Liver (tissue), 9 donors: ENCODE results near the gene OIT3. TPM values are rescaled to one million over a fixed set of nuclear protein-coding genes. Genes with fewer than 3 reads are reported as not detected.

ENCODE experiments used
- DNase-seq: peaks from one replicate; pipeline ENCODE4 v3.0.0-alpha.2; 2017; ENCODE audit warnings: low spot score
- H3K27ac ChIP-seq, 2 donors: one replicate each; pipeline ENCODE4 v1.7.0; 2013; ENCODE audit warnings: inconsistent platforms in 2 of 2, low read length in 2 of 2, control low read depth in 1 of 2, low read depth in 1 of 2, mild to moderate bottlenecking in 1 of 2
- H3K27me3 ChIP-seq, 4 donors: one replicate each; pipeline versions ENCODE4 v1.6.1 to v1.7.0; 2013; ENCODE audit warnings: low read length in 3 of 4, inconsistent platforms in 1 of 4, mild to moderate bottlenecking in 1 of 4, moderate library complexity in 1 of 4; ENCODE audit not compliant: control insufficient read depth in 4 of 4, insufficient read depth in 4 of 4
- H3K36me3 ChIP-seq, 4 donors: one replicate each; pipeline versions ENCODE4 v1.6.1 to v1.7.0; 2013; ENCODE audit warnings: low read length in 3 of 4, mild to moderate bottlenecking in 3 of 4, low read depth in 1 of 4, moderate library complexity in 1 of 4; ENCODE audit not compliant: control insufficient read depth in 4 of 4, insufficient read depth in 3 of 4
- H3K4me1 ChIP-seq, 4 donors: one replicate each; pipeline versions ENCODE4 v1.6.1 to v1.7.0; 2013; ENCODE audit warnings: low read length in 3 of 4, mild to moderate bottlenecking in 3 of 4, moderate library complexity in 1 of 4; ENCODE audit not compliant: control insufficient read depth in 4 of 4, insufficient read depth in 4 of 4
- H3K4me3 ChIP-seq, 3 donors: one replicate each; pipeline versions ENCODE4 v1.6.1 to v1.7.0; 2013; ENCODE audit warnings: low read length in 3 of 3, control low read depth in 1 of 3, low read depth in 1 of 3, mild to moderate bottlenecking in 1 of 3
- H3K9ac ChIP-seq, 2 donors: one replicate each; pipeline ENCODE4 v1.7.0; 2013; ENCODE audit warnings: low read length in 2 of 2, mild to moderate bottlenecking in 2 of 2, moderate library complexity in 2 of 2, control low read depth in 1 of 2, low read depth in 1 of 2
- H3K9me3 ChIP-seq, 4 donors: one replicate each; pipeline versions ENCODE4 v1.6.1 to v1.7.0; 2013; ENCODE audit warnings: low read length in 3 of 4; ENCODE audit not compliant: control insufficient read depth in 4 of 4
- CTCF ChIP-seq: fragments of 150-350 bp; IDR thresholded peaks from 2 replicates; pipeline ENCODE4 v1.5.1; 2017; ENCODE audit warnings: improper control_type of control experiment, low read depth, low read length; ENCODE audit not compliant: missing input control
- EGR1 ChIP-seq, 2 donors: IDR thresholded peaks; 2 replicates each; pipeline ENCODE4 v1.6.1; 2016 to 2018; ENCODE audit warnings: antibody characterized with exemption in 2 of 2, low read depth in 2 of 2
- FOXA1 ChIP-seq: IDR thresholded peaks from 2 replicates; pipeline ENCODE4 v1.6.1; 2016; ENCODE audit warnings: antibody characterized with exemption
- FOXA2 ChIP-seq: IDR thresholded peaks from 2 replicates; pipeline ENCODE4 v1.6.1; 2016; ENCODE audit warnings: antibody characterized with exemption
- GABPA ChIP-seq, 2 donors: IDR thresholded peaks in 1 of 2; conservative IDR thresholded peaks in 1 of 2; 2 replicates each; pipeline ENCODE4 v1.6.1; 2016; ENCODE audit warnings: antibody characterized with exemption in 2 of 2, mild to moderate bottlenecking in 1 of 2, moderate library complexity in 1 of 2
- HNF4A ChIP-seq, 2 donors: conservative IDR thresholded peaks; 2 replicates each; pipeline ENCODE4 v1.6.1; 2016; ENCODE audit warnings: antibody characterized with exemption in 2 of 2, mild to moderate bottlenecking in 2 of 2
- HNF4G ChIP-seq: IDR thresholded peaks from 2 replicates; pipeline ENCODE4 v1.6.1; 2016; ENCODE audit warnings: antibody characterized with exemption
- JUND ChIP-seq, 2 donors: IDR thresholded peaks; 2 replicates each; pipeline ENCODE4 v1.6.1; 2016; ENCODE audit warnings: antibody characterized with exemption in 2 of 2
- MAX ChIP-seq: IDR thresholded peaks from 2 replicates; pipeline ENCODE4 v1.6.1; 2016; ENCODE audit warnings: antibody characterized with exemption
- NR2F2 ChIP-seq: IDR thresholded peaks from 2 replicates; pipeline ENCODE4 v1.6.1; 2016; ENCODE audit warnings: antibody characterized with exemption
- RAD21 ChIP-seq, 2 donors: IDR thresholded peaks; 2 replicates each; pipeline ENCODE4 v1.6.1; 2016; ENCODE audit warnings: antibody characterized with exemption in 2 of 2, mild to moderate bottlenecking in 2 of 2
- REST ChIP-seq: IDR thresholded peaks from 2 replicates; pipeline ENCODE4 v1.6.1; 2016; ENCODE audit warnings: antibody characterized with exemption, mild to moderate bottlenecking
- SP1 ChIP-seq: IDR thresholded peaks from 2 replicates; pipeline ENCODE4 v1.6.1; 2018; ENCODE audit warnings: antibody characterized with exemption, mild to moderate bottlenecking
- TAF1 ChIP-seq: conservative IDR thresholded peaks from 2 replicates; pipeline ENCODE4 v1.6.1; 2016; ENCODE audit warnings: antibody characterized with exemption, mild to moderate bottlenecking
- YY1 ChIP-seq: IDR thresholded peaks from 2 replicates; pipeline ENCODE4 v1.6.1; 2016; ENCODE audit warnings: antibody characterized with exemption, mild to moderate bottlenecking
- ZBTB33 ChIP-seq: IDR thresholded peaks from 2 replicates; pipeline ENCODE4 v1.6.1; 2016; ENCODE audit warnings: antibody characterized with exemption
- WGBS: extraction: QIAGEN DNeasy Blood & Tissue Kit; methylation state at CpG from one replicate; pipeline ENCODE4 v1.1.7; 2013; 5-methylcytosine and 5-hydroxymethylcytosine counted together
- polyA plus RNA-seq, 2 donors: library from polyadenylated mRNA; stranded (reverse) in 1 of 2; unstranded in 1 of 2; fragments of 200-250 nt in 1 of 2; fragments of >200 nt in 1 of 2; fragmentation: Nextera tagmentation in 1 of 2; extraction: Ambion mirVana in 1 of 2; gene quantifications; one replicate each; pipeline versions ENCODE4 v1.2.1 to v1.2.3, GENCODE V29; 2013 to 2015
- total RNA-seq, 2 donors: library from RNA; depleted of rRNA; stranded (reverse); fragments of >200 nt; gene quantifications; one replicate each; pipeline ENCODE4 v1.2.3, GENCODE V29; 2014
- TF ChIP-seq, protein P1 (sequence below): IDR thresholded peaks from 2 replicates; pipeline ENCODE4 v1.6.1; 2016; ENCODE audit warnings: antibody characterized with exemption
- donor health status: healthy.
- donor health status: healthy.
- donor health status: healthy.
- donor health status: healthy.
- donor health status: healthy.

The OIT3 gene
- total and polyA plus RNA-seq, 4 donors: 19.0 to 84.8 (median 59.8) TPM

DNA sequence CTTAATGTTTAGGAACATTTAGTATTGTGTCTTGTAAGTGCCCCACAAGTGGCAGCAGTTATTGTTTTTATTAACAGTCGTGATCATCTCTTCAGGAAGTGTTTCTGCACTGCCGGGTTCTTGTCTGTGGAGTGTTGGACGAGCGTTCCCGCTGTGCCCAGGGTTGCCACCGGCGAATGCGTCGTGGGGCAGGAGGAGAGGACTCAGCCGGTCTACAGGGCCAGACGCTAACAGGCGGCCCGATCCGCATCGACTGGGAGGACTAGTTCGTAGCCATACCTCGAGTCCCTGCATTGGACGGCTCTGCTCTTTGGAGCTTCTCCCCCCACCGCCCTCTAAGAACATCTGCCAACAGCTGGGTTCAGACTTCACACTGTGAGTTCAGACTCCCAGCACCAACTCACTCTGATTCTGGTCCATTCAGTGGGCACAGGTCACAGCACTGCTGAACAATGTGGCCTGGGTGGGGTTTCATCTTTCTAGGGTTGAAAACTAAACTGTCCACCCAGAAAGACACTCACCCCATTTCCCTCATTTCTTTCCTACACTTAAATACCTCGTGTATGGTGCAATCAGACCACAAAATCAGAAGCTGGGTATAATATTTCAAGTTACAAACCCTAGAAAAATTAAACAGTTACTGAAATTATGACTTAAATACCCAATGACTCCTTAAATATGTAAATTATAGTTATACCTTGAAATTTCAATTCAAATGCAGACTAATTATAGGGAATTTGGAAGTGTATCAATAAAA is 38.9 kb downstream of the OIT3 start (continued):
- no peak for TF ChIP-seq REST

GRCh38 chr10:72935361-72935760 is 41.8 kb downstream of the OIT3 start:
- no peaks in the 10 kb centered on the region for H3K4me1 ChIP-seq
- no peaks in the 10 kb centered on the region for H3K9me3 ChIP-seq
- no peak for DNase-seq
- H3K27me3 ChIP-seq: no peaks in the 10 kb centered on the region
- TF ChIP-seq, protein P1, sequence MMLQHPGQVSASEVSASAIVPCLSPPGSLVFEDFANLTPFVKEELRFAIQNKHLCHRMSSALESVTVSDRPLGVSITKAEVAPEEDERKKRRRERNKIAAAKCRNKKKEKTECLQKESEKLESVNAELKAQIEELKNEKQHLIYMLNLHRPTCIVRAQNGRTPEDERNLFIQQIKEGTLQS: no peak
- TF ChIP-seq SP1: no peak
- TF ChIP-seq FOXA1: no peak
- no peak for TF ChIP-seq GABPA (IDR thresholded peaks at IDR 0.05 in 1 of 2, conservative IDR thresholded peaks at IDR 0.05 in 1 of 2)
- TF ChIP-seq ZBTB33: no peak
- TF ChIP-seq MAX: no peak
- no peak for TF ChIP-seq HNF4G
- TF ChIP-seq FOXA2: no peak
- TF ChIP-seq RAD21 (IDR thresholded peaks at IDR 0.05): no peak
- TF ChIP-seq HNF4A (conservative IDR thresholded peaks at IDR 0.05): no peak
- no peak for TF ChIP-seq YY1
- TF ChIP-seq NR2F2: no peak
- TF ChIP-seq TAF1: no peak
- no peak for TF ChIP-seq CTCF
- TF ChIP-seq REST: no peak
- TF ChIP-seq EGR1 (IDR thresholded peaks at IDR 0.05; ENCODE audit: low read depth in 2 of 2): no peak
- no peak for TF ChIP-seq JUND (IDR thresholded peaks at IDR 0.05)
- H3K27ac ChIP-seq: no peak overlapping the region
- H3K36me3 ChIP-seq: peaks cover 12 to 53% (median 48%) of the 10 kb centered on the region in 4 donors
- no peak overlapping the region for H3K4me3 ChIP-seq
- 93% methylated on average over 6 of the region's 6 CpGs for WGBS
- no peak overlapping the region for H3K9ac ChIP-seq
